GM19025 (cell line): ENCODE data around the gene SMIM23.

ENCODE experiments used
- ATAC-seq: cut with Tn5 transposase; IDR thresholded peaks from one replicate; pipeline ENCODE4 v1.9.1; 2021; ENCODE audit warnings: mild to moderate bottlenecking, low read depth, moderate library complexity; ENCODE audit not compliant: unreplicated experiment

SMIM23 gene

GRCh38 chr5:171813270-171813669 lies 27.7 kb downstream of the SMIM23 start:
- ATAC-seq, result no peak

GRCh38 chr5:171813813-171814490 lies 28.3 kb downstream of the SMIM23 start:
- ATAC-seq, result no peak

GRCh38 chr5:171816666-171817065 lies 31.0 kb downstream of the SMIM23 start:
- ATAC-seq, result no peak

- no peak for ATAC-seq
These were observed 34.9 kb downstream of the SMIM23 start for GRCh38 chr5:171820561-171820960.

- no peak for ATAC-seq
These were observed 35.7 kb downstream of the SMIM23 start for GRCh38 chr5:171821286-171821685.

- peak; percentile 51 for ATAC-seq
These were observed 37.7 kb downstream of the SMIM23 start for GRCh38 chr5:171823269-171823668.

GRCh38 chr5:171825051-171825450 lies 39.4 kb downstream of the SMIM23 start:
- no peak for ATAC-seq

GRCh38 chr5:171826132-171826531 lies 40.5 kb downstream of the SMIM23 start:
- ATAC-seq, result no peak

- no peak for ATAC-seq
These were observed 41.5 kb downstream of the SMIM23 start for GRCh38 chr5:171827162-171827561.

- ATAC-seq, result no peak
These were observed 45.1 kb downstream of the SMIM23 start for GRCh38 chr5:171830686-171831085.

- no peak for ATAC-seq
These were observed 47.2 kb downstream of the SMIM23 start for GRCh38 chr5:171832775-171833174.

GRCh38 chr5:171834461-171834860 lies 48.8 kb downstream of the SMIM23 start:
- ATAC-seq, result no peak

- no peak for ATAC-seq
These were observed 49.4 kb downstream of the SMIM23 start for GRCh38 chr5:171835066-171835465.

- ATAC-seq, result no peak
These were observed 51.9 kb downstream of the SMIM23 start for GRCh38 chr5:171837522-171837921.

- ATAC-seq, result no peak
These were observed 52.4 kb downstream of the SMIM23 start for GRCh38 chr5:171838066-171838465.

- no peak for ATAC-seq
These were observed 53.5 kb downstream of the SMIM23 start for GRCh38 chr5:171839112-171839511.

- ATAC-seq, result no peak
These were observed 54.4 kb downstream of the SMIM23 start for GRCh38 chr5:171840066-171840465.
